HepG2 (cell line): ENCODE data around the gene ISCA1. TPM values are rescaled to one million over a fixed set of nuclear protein-coding genes. Genes with fewer than 3 reads are reported as not detected.

Source experiments
- ATAD3A ChIP-seq: sonication (generic); formaldehyde crosslinking; IDR thresholded peaks from 2 replicates; pipeline ENCODE4 v1.4.0; 2020; ENCODE audit warnings: missing genetic modification reagents
- CEBPG ChIP-seq: IDR thresholded peaks from 2 replicates; pipeline ENCODE4 v1.6.1; 2016
- HOXD1 ChIP-seq: sonication (generic); formaldehyde crosslinking; IDR thresholded peaks from 2 replicates; pipeline ENCODE4 v1.5.0; 2020; ENCODE audit warnings: missing genetic modification reagents
- IRF2 ChIP-seq: IDR thresholded peaks from 2 replicates; pipeline ENCODE4 v1.6.1; 2018; ENCODE audit warnings: missing genetic modification reagents, missing compliant biosample characterization
- KMT2A ChIP-seq: sonication (generic); formaldehyde crosslinking; IDR thresholded peaks from 2 replicates; pipeline ENCODE4 v1.4.0; 2020; ENCODE audit warnings: missing genetic modification reagents
- ONECUT2 ChIP-seq: sonication (generic); formaldehyde crosslinking; IDR thresholded peaks from 2 replicates; pipeline ENCODE4 v1.4.0; 2020; ENCODE audit warnings: missing genetic modification reagents
- SOX5 ChIP-seq: IDR thresholded peaks from 2 replicates; pipeline ENCODE4 v1.6.1; 2016; ENCODE audit warnings: borderline replicate concordance
- ZKSCAN1 ChIP-seq: fragments of 150-350 bp; IDR thresholded peaks from 2 replicates; pipeline ENCODE4 v1.6.1; 2014; ENCODE audit warnings: low read length
- ZNF547 ChIP-seq: sonication (generic); formaldehyde crosslinking; IDR thresholded peaks from 2 replicates; pipeline ENCODE4 v1.5.1; 2020; ENCODE audit warnings: mild to moderate bottlenecking, missing genetic modification reagents
- ZNF749 ChIP-seq: sonication (generic); formaldehyde crosslinking; IDR thresholded peaks from 2 replicates; pipeline ENCODE4 v1.8.0; 2022; ENCODE audit warnings: mild to moderate bottlenecking, missing genetic modification reagents, moderate library complexity, borderline replicate concordance
- ZNF816 ChIP-seq: sonication (generic); formaldehyde crosslinking; IDR thresholded peaks from 2 replicates; pipeline ENCODE4 v1.8.0; 2022; ENCODE audit warnings: missing genetic modification reagents, mild to moderate bottlenecking, borderline replicate concordance
- ZSCAN9 ChIP-seq: IDR thresholded peaks from 2 replicates; pipeline ENCODE4 v1.6.1; 2016; ENCODE audit warnings: borderline replicate concordance
- polyA plus RNA-seq, 8 experiments: library from polyadenylated mRNA; depleted of rRNA in 3 of 8; stranded (reverse) in 7 of 8; unstranded in 1 of 8; fragments of >200 nt; fragmentation: Illumina TruSeq in 4 of 8; extraction: Trizol in 4 of 8; gene quantifications; 2 replicates each; pipeline versions ENCODE4 v1.2.1 to v1.2.3, GENCODE V29; 2011 to 2016; ENCODE audit warnings: low read depth in 4 of 8, missing spikeins in 1 of 8, mixed read lengths in 1 of 8; ENCODE audit not compliant: insufficient read depth in 1 of 8
- total RNA-seq, 5 experiments: library from RNA; depleted of rRNA; stranded (reverse); fragments of >200 nt; fragmentation: Illumina TruSeq; extraction: Trizol; gene quantifications; 2 replicates each; pipeline ENCODE4 v1.2.3, GENCODE V29; 2016; ENCODE audit warnings: low read depth in 1 of 5
- TF ChIP-seq, protein P1 (sequence below): sonication (generic); formaldehyde crosslinking; IDR thresholded peaks from 2 replicates; pipeline ENCODE4 v1.4.0; 2020; ENCODE audit warnings: mild to moderate bottlenecking, missing genetic modification reagents
- TF ChIP-seq, protein P2 (sequence below), 2 experiments: sonication (generic) in 1 of 2; formaldehyde crosslinking in 1 of 2; IDR thresholded peaks; 2 replicates each; pipeline versions ENCODE4 v1.4.0 to v1.6.1; 2016 to 2020; ENCODE audit warnings: borderline replicate concordance in 1 of 2, low read depth in 1 of 2, mild to moderate bottlenecking in 1 of 2, missing genetic modification reagents in 1 of 2
- TF ChIP-seq, protein P3 (sequence below): sonication (generic); formaldehyde crosslinking; IDR thresholded peaks from 2 replicates; pipeline ENCODE4 v1.5.1; 2020; ENCODE audit warnings: missing genetic modification reagents, mild to moderate bottlenecking, borderline replicate concordance
- TF ChIP-seq, protein P4 (sequence below): sonication (generic); formaldehyde crosslinking; IDR thresholded peaks from 2 replicates; pipeline ENCODE4 v1.4.0; 2020; ENCODE audit warnings: mild to moderate bottlenecking, missing genetic modification reagents
- TF ChIP-seq, protein P5 (sequence below): sonication (generic); formaldehyde crosslinking; IDR thresholded peaks from 2 replicates; pipeline ENCODE4 v1.4.0; 2020; ENCODE audit warnings: missing genetic modification reagents
- TF ChIP-seq, protein P6 (sequence below): sonication (generic); formaldehyde crosslinking; conservative IDR thresholded peaks from 2 replicates; pipeline ENCODE4 v1.8.0; 2022; ENCODE audit warnings: mild to moderate bottlenecking, moderate library complexity, missing genetic modification reagents

Gene ISCA1
- total and polyA plus RNA-seq, 2 of the 13 experiments (the other 11 are each of a cell fraction or from before 2014, with no cell fraction given): 29.2 to 40.9 TPM

DNA sequence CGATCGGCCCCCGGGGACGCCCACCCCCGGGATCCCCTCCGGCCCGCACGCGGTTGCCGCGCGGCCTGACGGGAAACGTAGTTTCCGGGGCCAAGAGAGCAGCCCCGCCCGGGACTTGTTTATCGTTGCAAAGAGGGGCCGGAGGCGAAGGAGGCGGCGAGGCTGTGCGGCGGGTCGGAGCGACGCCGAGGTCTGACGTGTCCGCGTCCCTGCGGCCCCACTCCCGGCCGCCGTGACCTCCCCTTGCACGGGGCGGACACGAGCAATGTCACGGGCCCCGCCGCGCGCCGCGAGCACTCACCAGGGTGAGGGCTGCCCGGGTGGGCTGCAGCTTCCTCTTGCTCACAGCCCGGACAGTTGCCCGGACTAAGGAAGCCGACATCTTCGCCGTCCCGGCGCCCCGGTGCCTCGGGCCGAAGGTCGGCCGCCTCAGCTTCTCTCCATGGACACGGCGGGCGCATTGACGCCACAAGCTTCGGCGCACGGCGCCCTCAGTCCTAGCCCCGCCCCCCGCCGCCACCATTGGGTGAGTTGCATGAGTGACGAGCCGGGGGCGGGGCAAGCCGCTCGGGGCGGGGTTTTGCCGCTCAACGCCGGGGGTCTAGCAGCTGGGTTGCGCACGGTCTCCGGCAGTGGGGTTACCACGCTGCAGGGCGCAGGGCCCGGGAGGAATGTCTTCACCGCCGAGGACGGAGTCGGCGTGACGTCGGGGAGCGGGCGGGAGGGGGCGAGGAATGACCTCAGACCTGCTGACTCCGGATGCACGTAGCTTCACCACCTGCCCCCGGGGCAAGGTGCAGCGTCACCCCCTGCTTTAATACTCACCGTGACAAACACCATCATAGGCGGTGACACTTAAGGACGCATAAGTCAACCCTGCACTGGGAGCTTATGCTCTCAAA is at the start of gene ISCA1 (continued):
- TF ChIP-seq KMT2A: no peak; the same call in 1 of the 2 replicates
- TF ChIP-seq CEBPG (CRISPR knock-in tag): no peak
- no peak for TF ChIP-seq ZKSCAN1
- no peak for TF ChIP-seq ZNF749 (CRISPR knock-in tag)
- TF ChIP-seq, protein P1, sequence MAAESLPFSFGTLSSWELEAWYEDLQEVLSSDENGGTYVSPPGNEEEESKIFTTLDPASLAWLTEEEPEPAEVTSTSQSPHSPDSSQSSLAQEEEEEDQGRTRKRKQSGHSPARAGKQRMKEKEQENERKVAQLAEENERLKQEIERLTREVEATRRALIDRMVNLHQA (CRISPR knock-in tag): no peak
- 0 out of 2 replicates have a peak, but pooled peaks have one; percentile 69 for TF ChIP-seq ZNF547 (CRISPR knock-in tag)
- no peak for TF ChIP-seq HOXD1
- TF ChIP-seq, protein P2, sequence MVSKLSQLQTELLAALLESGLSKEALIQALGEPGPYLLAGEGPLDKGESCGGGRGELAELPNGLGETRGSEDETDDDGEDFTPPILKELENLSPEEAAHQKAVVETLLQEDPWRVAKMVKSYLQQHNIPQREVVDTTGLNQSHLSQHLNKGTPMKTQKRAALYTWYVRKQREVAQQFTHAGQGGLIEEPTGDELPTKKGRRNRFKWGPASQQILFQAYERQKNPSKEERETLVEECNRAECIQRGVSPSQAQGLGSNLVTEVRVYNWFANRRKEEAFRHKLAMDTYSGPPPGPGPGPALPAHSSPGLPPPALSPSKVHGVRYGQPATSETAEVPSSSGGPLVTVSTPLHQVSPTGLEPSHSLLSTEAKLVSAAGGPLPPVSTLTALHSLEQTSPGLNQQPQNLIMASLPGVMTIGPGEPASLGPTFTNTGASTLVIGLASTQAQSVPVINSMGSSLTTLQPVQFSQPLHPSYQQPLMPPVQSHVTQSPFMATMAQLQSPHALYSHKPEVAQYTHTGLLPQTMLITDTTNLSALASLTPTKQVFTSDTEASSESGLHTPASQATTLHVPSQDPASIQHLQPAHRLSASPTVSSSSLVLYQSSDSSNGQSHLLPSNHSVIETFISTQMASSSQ (IDR thresholded peaks at IDR 0.05; ENCODE audit: low read depth): no peak
- TF ChIP-seq, protein P2 (CRISPR knock-in tag; IDR thresholded peaks at IDR 0.05; ENCODE audit: borderline replicate concordance): peak; percentile 23; the same call in 1 of the 2 replicates
- no peak for TF ChIP-seq ONECUT2
- TF ChIP-seq, protein P3, sequence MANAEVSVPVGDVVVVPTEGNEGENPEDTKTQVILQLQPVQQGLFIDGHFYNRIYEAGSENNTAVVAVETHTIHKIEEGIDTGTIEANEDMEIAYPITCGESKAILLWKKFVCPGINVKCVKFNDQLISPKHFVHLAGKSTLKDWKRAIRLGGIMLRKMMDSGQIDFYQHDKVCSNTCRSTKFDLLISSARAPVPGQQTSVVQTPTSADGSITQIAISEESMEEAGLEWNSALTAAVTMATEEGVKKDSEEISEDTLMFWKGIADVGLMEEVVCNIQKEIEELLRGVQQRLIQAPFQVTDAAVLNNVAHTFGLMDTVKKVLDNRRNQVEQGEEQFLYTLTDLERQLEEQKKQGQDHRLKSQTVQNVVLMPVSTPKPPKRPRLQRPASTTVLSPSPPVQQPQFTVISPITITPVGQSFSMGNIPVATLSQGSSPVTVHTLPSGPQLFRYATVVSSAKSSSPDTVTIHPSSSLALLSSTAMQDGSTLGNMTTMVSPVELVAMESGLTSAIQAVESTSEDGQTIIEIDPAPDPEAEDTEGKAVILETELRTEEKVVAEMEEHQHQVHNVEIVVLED (CRISPR knock-in tag): peak; percentile 90
- peak; percentile 96 for TF ChIP-seq ZNF816 (CRISPR knock-in tag)
- TF ChIP-seq, protein P4, sequence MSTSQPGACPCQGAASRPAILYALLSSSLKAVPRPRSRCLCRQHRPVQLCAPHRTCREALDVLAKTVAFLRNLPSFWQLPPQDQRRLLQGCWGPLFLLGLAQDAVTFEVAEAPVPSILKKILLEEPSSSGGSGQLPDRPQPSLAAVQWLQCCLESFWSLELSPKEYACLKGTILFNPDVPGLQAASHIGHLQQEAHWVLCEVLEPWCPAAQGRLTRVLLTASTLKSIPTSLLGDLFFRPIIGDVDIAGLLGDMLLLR (CRISPR knock-in tag): peak; percentile 58; the same call in 1 of the 2 replicates
- 0 out of 2 replicates have a peak, but pooled peaks have one; percentile 49 for TF ChIP-seq IRF2 (CRISPR knock-in tag)
- TF ChIP-seq, protein P5, sequence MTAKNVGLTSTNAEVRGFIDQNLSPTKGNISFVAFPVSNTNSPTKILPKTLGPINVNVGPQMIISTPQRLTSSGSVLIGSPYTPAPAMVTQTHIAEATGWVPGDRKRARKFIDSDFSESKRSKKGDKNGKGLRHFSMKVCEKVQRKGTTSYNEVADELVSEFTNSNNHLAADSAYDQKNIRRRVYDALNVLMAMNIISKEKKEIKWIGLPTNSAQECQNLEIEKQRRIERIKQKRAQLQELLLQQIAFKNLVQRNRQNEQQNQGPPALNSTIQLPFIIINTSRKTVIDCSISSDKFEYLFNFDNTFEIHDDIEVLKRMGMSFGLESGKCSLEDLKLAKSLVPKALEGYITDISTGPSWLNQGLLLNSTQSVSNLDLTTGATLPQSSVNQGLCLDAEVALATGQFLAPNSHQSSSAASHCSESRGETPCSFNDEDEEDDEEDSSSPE: no peak; the same call in 1 of the 2 replicates
- no peak for TF ChIP-seq ZSCAN9 (CRISPR knock-in tag)
- no peak for TF ChIP-seq ATAD3A (CRISPR knock-in tag)
- TF ChIP-seq, protein P6, sequence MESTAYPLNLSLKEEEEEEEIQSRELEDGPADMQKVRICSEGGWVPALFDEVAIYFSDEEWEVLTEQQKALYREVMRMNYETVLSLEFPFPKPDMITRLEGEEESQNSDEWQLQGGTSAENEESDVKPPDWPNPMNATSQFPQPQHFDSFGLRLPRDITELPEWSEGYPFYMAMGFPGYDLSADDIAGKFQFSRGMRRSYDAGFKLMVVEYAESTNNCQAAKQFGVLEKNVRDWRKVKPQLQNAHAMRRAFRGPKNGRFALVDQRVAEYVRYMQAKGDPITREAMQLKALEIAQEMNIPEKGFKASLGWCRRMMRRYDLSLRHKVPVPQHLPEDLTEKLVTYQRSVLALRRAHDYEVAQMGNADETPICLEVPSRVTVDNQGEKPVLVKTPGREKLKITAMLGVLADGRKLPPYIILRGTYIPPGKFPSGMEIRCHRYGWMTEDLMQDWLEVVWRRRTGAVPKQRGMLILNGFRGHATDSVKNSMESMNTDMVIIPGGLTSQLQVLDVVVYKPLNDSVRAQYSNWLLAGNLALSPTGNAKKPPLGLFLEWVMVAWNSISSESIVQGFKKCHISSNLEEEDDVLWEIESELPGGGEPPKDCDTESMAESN: peak; percentile 6; the same call in 1 of the 2 replicates
- TF ChIP-seq SOX5 (CRISPR knock-in tag): no peak; the same call in 1 of the 2 replicates
